HepG2 (cell line): ENCODE results near the gene TSPAN3. TPM values are rescaled to one million over a fixed set of nuclear protein-coding genes. Genes with fewer than 3 reads are reported as not detected.

Experiments
- ATAC-seq: fragments of 200-7000 bp; cut with Tn5 transposase; 3 replicates; pipeline ENCODE4 v1.9.1; 2020; ENCODE audit warnings: mild to moderate bottlenecking, moderate library complexity
- BruUV-seq: library from RNA; stranded (reverse); fragments of 400-500 nt; replicated peaks from 2 replicates; lab custom pipeline; 2021; lab: Mats Ljungman, UMichigan
- CTCF ChIA-PET: fragments of 300-600 bp; formaldehyde crosslinking; extraction: SDS; loops from one replicate; lab custom pipeline; 2021; ENCODE audit warnings: low total read pairs, inconsistent platforms, low intra/inter-chr PET ratio; lab: Yijun Ruan, JAX
- POLR2A ChIA-PET: fragments of 350-600 bp; sonication (Branson Sonifier 250); formaldehyde crosslinking; loops from one replicate; lab custom pipeline; 2020; ENCODE audit warnings: antibody characterized with exemption, inconsistent platforms; lab: Yijun Ruan, JAX
- DNase-seq: peaks from one replicate; pipeline ENCODE4 v3.0.0-alpha.2; 2015; ENCODE audit warnings: low spot score
- FAIRE-seq: peaks from 3 replicates; lab custom pipeline; 2011; peaks lifted over from hg19 to GRCh38; lab: Jason Lieb, UNC
- H2AFZ ChIP-seq: one replicate; pipeline ENCODE4 v1.6.1; 2011; ENCODE audit warnings: low read length, inconsistent platforms
- H3K27ac ChIP-seq: fragments of 300-600 bp; 3 replicates; pipeline ENCODE4 v1.8.0; 2011; ENCODE audit warnings: mixed run types, mild to moderate bottlenecking, mixed read lengths, low read length, inconsistent platforms; ENCODE audit not compliant: insufficient read depth; ENCODE audit errors: extremely low read length
- H3K27me3 ChIP-seq, 2 experiments: fragments of 200-600 bp in 1 of 2; 2 replicates in 1 of 2; 3 replicates in 1 of 2; pipeline versions ENCODE4 v1.6.0 to v1.8.0; 2011; ENCODE audit warnings: low read length in 2 of 2, mild to moderate bottlenecking in 2 of 2, moderate library complexity in 2 of 2, inconsistent platforms in 1 of 2; ENCODE audit not compliant: insufficient read depth in 2 of 2, control insufficient read depth in 1 of 2
- H3K36me3 ChIP-seq, 2 experiments: fragments of 200-600 bp in 1 of 2; replicated peaks in 1 of 2; 2 replicates in 1 of 2; 3 replicates in 1 of 2; pipeline versions ENCODE4 v1.5.1 to v1.8.0; 2011; ENCODE audit warnings: low read length in 2 of 2, inconsistent platforms in 1 of 2; ENCODE audit not compliant: insufficient read depth in 2 of 2, control insufficient read depth in 1 of 2
- H3K4me1 ChIP-seq: 2 replicates; pipeline ENCODE4 v1.5.1; 2012; ENCODE audit warnings: low read length, inconsistent platforms; ENCODE audit not compliant: insufficient read depth
- H3K4me2 ChIP-seq: 2 replicates; pipeline ENCODE4 v1.6.0; 2011; ENCODE audit warnings: low read depth, low read length, inconsistent platforms
- H3K4me3 ChIP-seq, 3 experiments: fragments of 200-600 bp in 1 of 3; sonication (generic), shearing (Covaris generic) in 1 of 3; replicated peaks in 1 of 3; 2 replicates each; pipeline ENCODE4 v1.5.1; 2011 to 2016; ENCODE audit warnings: low read length in 3 of 3, inconsistent platforms in 2 of 3, low read depth in 2 of 3, mild to moderate bottlenecking in 2 of 3, control low read depth in 1 of 3, mixed read lengths in 1 of 3; ENCODE audit not compliant: insufficient read depth in 1 of 3
- H3K79me2 ChIP-seq: one replicate; pipeline ENCODE4 v1.6.1; 2011; ENCODE audit warnings: low read length, inconsistent platforms; ENCODE audit not compliant: insufficient read depth
- H3K9ac ChIP-seq: 2 replicates; pipeline ENCODE4 v1.6.0; 2011; ENCODE audit warnings: mild to moderate bottlenecking, low read depth, low read length, inconsistent platforms; ENCODE audit not compliant: insufficient read depth
- H3K9me3 ChIP-seq: 2 replicates; pipeline ENCODE4 v1.5.1; 2012; ENCODE audit warnings: mild to moderate bottlenecking, low read length
- H4K20me1 ChIP-seq: 2 replicates; pipeline ENCODE4 v1.6.0; 2011; ENCODE audit warnings: inconsistent platforms, mild to moderate bottlenecking, low read length, moderate library complexity; ENCODE audit not compliant: insufficient read depth
- AHR ChIP-seq: IDR thresholded peaks from 2 replicates; pipeline ENCODE4 v1.6.1; 2018; ENCODE audit warnings: missing genetic modification reagents, missing compliant biosample characterization
- CEBPB ChIP-seq: IDR thresholded peaks from 2 replicates; pipeline ENCODE4 v1.6.1; 2011; ENCODE audit warnings: low read depth, low read length, improper control_type of control experiment, borderline replicate concordance
- DNMT3B ChIP-seq: conservative IDR thresholded peaks from 2 replicates; pipeline ENCODE4 v1.6.1; 2016; ENCODE audit warnings: missing biosample characterization, control low read depth
- GABPB1 ChIP-seq: IDR thresholded peaks from 2 replicates; pipeline ENCODE4 v1.6.1; 2016; ENCODE audit warnings: mild to moderate bottlenecking, missing genetic modification reagents, moderate library complexity, missing compliant biosample characterization
- HNRNPK ChIP-seq: fragments of 200-400 bp; formaldehyde crosslinking; IDR thresholded peaks from 2 replicates; pipeline ENCODE4 v1.6.1; 2018; ENCODE audit warnings: low read length, low read depth, moderate library complexity, mild to moderate bottlenecking; ENCODE audit not compliant: poor library complexity, severe bottlenecking
- KLF6 ChIP-seq: IDR thresholded peaks from 2 replicates; pipeline ENCODE4 v1.8.0; 2016; ENCODE audit warnings: missing biosample characterization, missing genetic modification reagents
- KLF9 ChIP-seq: IDR thresholded peaks from 2 replicates; pipeline ENCODE4 v1.6.1; 2016; ENCODE audit warnings: low read depth
- MBNL3 ChIP-seq: fragments of 250-450 bp; sonication (Bioruptor Pico); conservative IDR thresholded peaks from 2 replicates; pipeline ENCODE4 v1.8.0; 2022; ENCODE audit warnings: mild to moderate bottlenecking, inconsistent platforms
- MXI1 ChIP-seq: IDR thresholded peaks from 3 replicates; pipeline ENCODE4 v1.6.1; 2012; ENCODE audit warnings: low read depth, low read length, inconsistent platforms, borderline replicate concordance
- SKIL ChIP-seq: sonication (generic); formaldehyde crosslinking; IDR thresholded peaks from 2 replicates; pipeline ENCODE4 v1.8.0; 2022; ENCODE audit warnings: missing genetic modification reagents, mild to moderate bottlenecking, moderate library complexity, borderline replicate concordance
- SRSF9 ChIP-seq: fragments of 200-400 bp; formaldehyde crosslinking; IDR thresholded peaks from 2 replicates; pipeline ENCODE4 v1.6.1; 2018; ENCODE audit warnings: borderline replicate concordance, mild to moderate bottlenecking, low read depth, low read length; ENCODE audit not compliant: insufficient read depth, poor library complexity, severe bottlenecking
- ZC3H4 ChIP-seq: sonication (generic); formaldehyde crosslinking; IDR thresholded peaks from 2 replicates; pipeline ENCODE4 v1.4.0; 2020; ENCODE audit warnings: missing genetic modification reagents, borderline replicate concordance
- ZNF138 ChIP-seq: sonication (generic); formaldehyde crosslinking; IDR thresholded peaks from 2 replicates; pipeline ENCODE4 v1.5.0; 2020; ENCODE audit warnings: mild to moderate bottlenecking, low read depth, missing genetic modification reagents
- ZNF883 ChIP-seq: sonication (generic); formaldehyde crosslinking; IDR thresholded peaks from 2 replicates; pipeline ENCODE4 v1.5.1; 2020; ENCODE audit warnings: mild to moderate bottlenecking, missing genetic modification reagents; ENCODE audit errors: not compliant biosample characterization
- WGBS: methylation state at CpG from one replicate; pipeline ENCODE4 v1.1.6; 2017; ENCODE audit warnings: low lambda C conversion rate; 5-methylcytosine and 5-hydroxymethylcytosine counted together
- in situ Hi-C: cut with HindIII; loops from 2 replicates; pipeline ENCODE4 v1.10.0; 2017; ENCODE audit warnings: low pct_unique_long_range_greater_than_20kb; ENCODE audit not compliant: extremely low pct_ligation_motif_present
- intact Hi-C: fragments of 100-400 bp; cut with micrococcal nuclease; formaldehyde crosslinking; loops from one replicate; pipeline ENCODE4 v1.10.0; 2022; ENCODE audit not compliant: unreplicated experiment
- polyA plus RNA-seq, 8 experiments: library from polyadenylated mRNA; depleted of rRNA in 3 of 8; stranded (reverse) in 7 of 8; unstranded in 1 of 8; fragments of >200 nt; fragmentation: Illumina TruSeq in 4 of 8; extraction: Trizol in 4 of 8; gene quantifications; 2 replicates each; pipeline versions ENCODE4 v1.2.1 to v1.2.3, GENCODE V29; 2011 to 2016; ENCODE audit warnings: low read depth in 4 of 8, missing spikeins in 1 of 8, mixed read lengths in 1 of 8; ENCODE audit not compliant: insufficient read depth in 1 of 8
- total RNA-seq, 5 experiments: library from RNA; depleted of rRNA; stranded (reverse); fragments of >200 nt; fragmentation: Illumina TruSeq; extraction: Trizol; gene quantifications; 2 replicates each; pipeline ENCODE4 v1.2.3, GENCODE V29; 2016; ENCODE audit warnings: low read depth in 1 of 5

The TSPAN3 gene
- total and polyA plus RNA-seq, 2 of the 13 experiments (the other 11 are each of a cell fraction or from before 2014, with no cell fraction given), result 167 to 170 TPM

- Histone ChIP-seq H3K27ac (no peak within 1 kb of the TSS), H4K20me1 (no peaks in the 10 kb centered on the region), H3K79me2 (no peaks in the 10 kb centered on the region), H3K9me3 (no peaks in the 10 kb centered on the region), H3K36me3 (no peaks in the 10 kb centered on the region), H3K4me1 (no peaks in the 10 kb centered on the region), H3K4me2 (peak within 1 kb of the TSS; percentile 9; the same call in 1 of the 2 replicates), H3K4me3 (no peak within 1 kb of the TSS; a peak in 1 of 6 replicates), H3K27me3 (peaks cover 6 to 67% of the 10 kb centered on the region in 2 experiments), H3K9ac (no peak within 1 kb of the TSS), H2AFZ (no peak within 1 kb of the TSS)
- intact Hi-C loops (no loop called here), in situ Hi-C loops (no loop called here)
- 41% methylated on average over 13 of the region's 28 CpGs for WGBS
- DNase-seq, result no peak
- no TSS peak for BruUV-seq
- ATAC-seq, result peak; percentile 40
- ChIA-PET POLR2A (no interaction called here), CTCF (no interaction called here)
- no peak for FAIRE-seq
- TF ChIP-seq GABPB1 (CRISPR knock-in tag), result peak; percentile 61; the same call in 1 of the 2 replicates
- TF ChIP-seq KLF6 (CRISPR knock-in tag), result no peak
These were observed 75.7 kb downstream of the TSPAN3 start, which contains the start of gene PSTPIP1 for GRCh38 chr15:76994971-76995945. Gene PSTPIP1 (plus strand): TSS chr15:76995126. CDS start chr15:76995574, 448 bp downstream.

GRCh38 chr15:76994496-76994895 lies 76.4 kb downstream of the TSPAN3 start:
- BruUV-seq, result no TSS peak
- in situ Hi-C loops (no loop called here), intact Hi-C loops (no loop called here)
- H3K9me3 ChIP-seq, result no peaks in the 10 kb centered on the region
- DNase-seq, result no peak
- H3K79me2 ChIP-seq, result no peaks in the 10 kb centered on the region
- H3K36me3 ChIP-seq, result no peaks in the 10 kb centered on the region
- H2AFZ ChIP-seq, result no peak overlapping the region
- no peak overlapping the region for H3K27ac ChIP-seq
- no peak for FAIRE-seq
- TF ChIP-seq MXI1 (no peak), SRSF9 (no peak), HNRNPK (no peak), AHR (CRISPR knock-in tag) (no peak), KLF9 (CRISPR knock-in tag) (no peak), DNMT3B (CRISPR knock-in tag) (no peak), ZC3H4 (CRISPR knock-in tag) (no peak), MBNL3 (CRISPR knock-in tag) (no peak), ZNF138 (CRISPR knock-in tag) (no peak), SKIL (no peak), ZNF883 (CRISPR knock-in tag) (no peak), CEBPB (no peak)
- CTCF ChIA-PET, result no interaction called here
- no peak for ATAC-seq
- no peak overlapping the region for H3K4me3 ChIP-seq
- peaks cover 5 to 68% of the 10 kb centered on the region in 2 experiments for H3K27me3 ChIP-seq
- WGBS, result 70% methylated on average over 5 of the region's 6 CpGs
- H3K4me2 ChIP-seq, result no peak overlapping the region
- H4K20me1 ChIP-seq, result no peaks in the 10 kb centered on the region
- POLR2A ChIA-PET, result no interaction called here
- H3K9ac ChIP-seq, result no peak overlapping the region
- no peaks in the 10 kb centered on the region for H3K4me1 ChIP-seq
